ENCODE data around the gene NRXN3.

The NRXN3 gene

GRCh38 chr14:79878229-79878628 lies 1708.1 kb downstream of the NRXN3 start:
- no peak overlapping the region for H3K4me3 ChIP-seq (ENCODE audit: low read depth, low read length)
- TF ChIP-seq, protein P1, sequence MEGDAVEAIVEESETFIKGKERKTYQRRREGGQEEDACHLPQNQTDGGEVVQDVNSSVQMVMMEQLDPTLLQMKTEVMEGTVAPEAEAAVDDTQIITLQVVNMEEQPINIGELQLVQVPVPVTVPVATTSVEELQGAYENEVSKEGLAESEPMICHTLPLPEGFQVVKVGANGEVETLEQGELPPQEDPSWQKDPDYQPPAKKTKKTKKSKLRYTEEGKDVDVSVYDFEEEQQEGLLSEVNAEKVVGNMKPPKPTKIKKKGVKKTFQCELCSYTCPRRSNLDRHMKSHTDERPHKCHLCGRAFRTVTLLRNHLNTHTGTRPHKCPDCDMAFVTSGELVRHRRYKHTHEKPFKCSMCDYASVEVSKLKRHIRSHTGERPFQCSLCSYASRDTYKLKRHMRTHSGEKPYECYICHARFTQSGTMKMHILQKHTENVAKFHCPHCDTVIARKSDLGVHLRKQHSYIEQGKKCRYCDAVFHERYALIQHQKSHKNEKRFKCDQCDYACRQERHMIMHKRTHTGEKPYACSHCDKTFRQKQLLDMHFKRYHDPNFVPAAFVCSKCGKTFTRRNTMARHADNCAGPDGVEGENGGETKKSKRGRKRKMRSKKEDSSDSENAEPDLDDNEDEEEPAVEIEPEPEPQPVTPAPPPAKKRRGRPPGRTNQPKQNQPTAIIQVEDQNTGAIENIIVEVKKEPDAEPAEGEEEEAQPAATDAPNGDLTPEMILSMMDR (IDR thresholded peaks at IDR 0.05; ENCODE audit: borderline replicate concordance, insufficient read depth, low read depth, low read length): no peak

DNA sequence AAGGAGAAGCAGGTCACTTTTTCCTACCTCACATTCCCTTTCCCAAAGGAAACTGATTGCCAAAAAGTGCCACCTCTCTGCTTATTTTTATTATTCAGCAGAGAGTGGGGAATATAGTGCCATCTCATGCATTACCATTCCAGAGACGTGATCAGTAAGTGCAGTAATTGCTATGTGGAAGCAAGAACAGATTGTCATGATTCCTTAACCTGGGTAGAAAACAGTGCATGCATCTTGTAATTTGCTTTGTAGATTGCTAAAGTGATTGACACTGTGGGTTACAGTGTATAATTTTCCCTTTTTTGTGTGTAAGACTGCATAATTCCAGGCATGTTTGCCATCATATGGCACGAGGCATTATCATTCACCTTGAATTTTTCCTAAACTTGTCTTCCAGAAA lies 1708.6 kb downstream of the NRXN3 start:
- no peak overlapping the region for H3K4me3 ChIP-seq (ENCODE audit: low read depth, low read length)
- TF ChIP-seq, protein P1 (IDR thresholded peaks at IDR 0.05; ENCODE audit: borderline replicate concordance, insufficient read depth, low read depth, low read length): no peak

DNA sequence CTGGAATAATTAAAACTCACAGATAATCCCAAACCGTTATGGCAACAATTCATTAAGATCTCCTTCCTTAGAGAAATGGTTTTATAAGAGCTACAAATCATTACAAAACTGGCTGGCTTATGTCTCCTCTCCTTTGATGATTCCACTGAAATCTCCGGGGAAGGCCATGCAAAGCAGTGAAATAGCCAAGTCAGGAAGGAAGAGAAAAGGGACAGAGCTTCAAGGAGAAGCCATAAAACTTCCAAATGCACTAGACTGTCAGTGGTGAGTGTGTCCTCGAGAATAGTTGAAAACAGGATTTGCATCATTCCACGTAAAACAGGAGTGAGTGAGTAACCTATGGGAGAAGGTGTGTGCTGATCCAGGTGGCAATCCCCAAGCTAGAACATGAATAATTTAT lies 1711.1 kb downstream of the NRXN3 start:
- TF ChIP-seq, protein P1 (IDR thresholded peaks at IDR 0.05; ENCODE audit: borderline replicate concordance, insufficient read depth, low read depth, low read length): no peak
- no peak overlapping the region for H3K4me3 ChIP-seq (ENCODE audit: low read depth, low read length)

DNA sequence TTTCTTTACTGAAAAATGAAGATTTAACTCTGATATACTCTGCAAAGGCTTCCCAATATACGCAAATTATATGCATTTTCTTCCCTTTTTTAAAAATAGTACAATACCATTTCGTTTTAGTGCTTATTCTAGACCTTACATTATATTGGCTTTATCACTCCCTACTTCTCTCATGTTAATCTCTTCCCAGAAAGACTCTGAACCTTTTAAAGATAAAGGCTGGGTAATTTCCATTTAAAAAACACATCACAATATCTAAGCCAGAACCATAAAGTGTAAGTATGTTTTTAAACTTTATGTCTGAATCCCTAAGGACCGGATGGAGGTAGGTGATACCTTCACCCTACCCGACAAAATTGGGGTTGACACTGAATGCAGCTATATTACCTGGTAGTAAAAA lies 1720.4 kb downstream of the NRXN3 start:
- H3K4me3 ChIP-seq (ENCODE audit: low read depth, low read length): no peak overlapping the region
- TF ChIP-seq, protein P1 (IDR thresholded peaks at IDR 0.05; ENCODE audit: borderline replicate concordance, insufficient read depth, low read depth, low read length): no peak

GRCh38 chr14:79896009-79896408 lies 1725.8 kb downstream of the NRXN3 start:
- TF ChIP-seq, protein P1 (IDR thresholded peaks at IDR 0.05; ENCODE audit: borderline replicate concordance, insufficient read depth, low read depth, low read length): no peak
- no peak overlapping the region for H3K4me3 ChIP-seq (ENCODE audit: low read depth, low read length)

DNA sequence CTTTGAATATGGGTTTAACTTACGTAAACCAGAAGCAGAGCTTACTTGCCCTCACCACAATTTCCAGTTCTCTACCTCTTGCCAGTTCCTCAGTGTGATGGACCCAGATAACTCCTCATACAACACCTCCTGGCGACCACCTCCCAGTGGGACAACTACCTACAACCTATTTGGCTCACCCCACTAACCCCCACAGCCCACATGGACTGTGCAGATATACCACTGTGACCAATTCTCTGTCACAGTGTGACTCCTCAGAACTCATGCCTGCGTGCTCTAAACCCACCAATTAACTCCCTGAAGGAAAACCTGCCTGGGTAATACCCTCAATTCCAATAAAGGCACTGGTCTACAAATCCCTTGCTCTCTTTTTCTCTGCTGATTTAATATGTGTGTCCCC lies 1729.4 kb downstream of the NRXN3 start:
- no peak overlapping the region for H3K4me3 ChIP-seq (ENCODE audit: low read depth, low read length)
- TF ChIP-seq, protein P1 (IDR thresholded peaks at IDR 0.05; ENCODE audit: borderline replicate concordance, insufficient read depth, low read depth, low read length): no peak

DNA sequence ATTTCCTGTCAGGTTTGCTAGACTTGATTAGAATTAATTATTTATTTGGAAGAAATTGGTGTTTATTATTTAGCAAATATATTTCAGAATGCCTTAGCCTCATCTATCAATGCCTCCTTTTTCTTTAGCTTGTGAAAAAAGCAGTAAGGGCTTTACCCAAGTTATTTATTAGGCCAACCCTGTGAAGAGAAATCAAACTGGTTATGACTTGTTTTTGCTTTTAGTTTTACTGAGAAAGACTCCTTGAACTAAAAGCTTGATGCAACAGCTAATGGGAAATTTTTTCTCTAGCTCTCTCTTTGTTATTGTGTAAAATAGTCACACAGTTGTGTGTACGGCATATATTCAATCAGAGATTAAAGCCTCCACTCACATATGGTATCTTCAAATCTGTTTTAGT lies 1734.3 kb downstream of the NRXN3 start:
- TF ChIP-seq, protein P1 (IDR thresholded peaks at IDR 0.05; ENCODE audit: borderline replicate concordance, insufficient read depth, low read depth, low read length): no peak

More for the DNA sequence above, 1734.3 kb downstream of the NRXN3 start:
- no peak overlapping the region for H3K4me3 ChIP-seq (ENCODE audit: low read depth, low read length)
